Measurements from ENCODE around the gene OGDH. TPM values are rescaled to one million over a fixed set of nuclear protein-coding genes. Genes with fewer than 3 reads are reported as not detected.

Gene OGDH
- polyA plus RNA-seq, 3 donors = 41.0 to 74.1 (median 49.9) TPM

DNA sequence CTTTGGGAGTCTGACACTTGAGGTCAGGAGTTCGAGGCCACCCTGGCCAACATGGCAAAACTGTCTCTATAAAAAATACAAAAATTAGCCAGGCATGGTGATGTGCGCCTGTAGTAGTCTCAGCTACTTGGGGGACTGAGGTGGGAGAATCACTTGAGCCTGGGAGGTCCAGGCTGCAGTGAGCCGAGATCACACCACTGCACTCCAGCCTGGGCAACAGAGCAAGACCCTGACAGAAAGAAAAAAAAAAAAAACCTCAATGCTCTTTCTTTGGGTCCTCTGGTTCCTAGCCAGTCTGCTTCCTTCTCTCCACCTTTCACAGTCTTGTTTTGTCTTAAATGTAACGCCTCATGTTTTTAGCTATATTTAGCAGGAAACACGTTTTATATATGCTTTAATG, 9.4 kb downstream of the OGDH start:
- Histone ChIP-seq H3K36me3 (replicated peaks in 1 of 2; ENCODE audit: control insufficient read depth in 1 of 2, insufficient read depth in 2 of 2, low read length in 2 of 2) (peaks cover 8 to 16% of the 10 kb centered on the region in 2 donors), H3K27ac (ENCODE audit: low read depth in 1 of 2, low read length in 2 of 2) (peak overlapping the region; percentile 44 to 88), H3K4me1 (ENCODE audit: control insufficient read depth in 1 of 2, insufficient read depth in 2 of 2, low read length in 2 of 2) (peaks cover 36 to 64% of the 10 kb centered on the region in 2 donors), H2AFZ (ENCODE audit: insufficient read depth, low read depth, low read length, poor library complexity, severe bottlenecking) (no peak overlapping the region), H3K9me3 (replicated peaks in 1 of 2; ENCODE audit: control insufficient read depth in 1 of 2, insufficient read depth in 1 of 2, low read length in 2 of 2) (no peaks in the 10 kb centered on the region), H3K9ac (ENCODE audit: insufficient read depth, low read length, poor library complexity, severe bottlenecking) (no peak overlapping the region), H3K27me3 (ENCODE audit: control insufficient read depth in 2 of 2, insufficient read depth in 2 of 2, low read length in 2 of 2) (no peaks in the 10 kb centered on the region), H3K79me2 (ENCODE audit: insufficient read depth, low read length) (peaks cover 99% of the 10 kb centered on the region), H4K20me1 (ENCODE audit: insufficient read depth, low read length) (no peaks in the 10 kb centered on the region), H3K4me2 (replicated peaks; ENCODE audit: extremely low read depth, low read length, poor library complexity, severe bottlenecking) (peak overlapping the region; percentile 38), H3K4me3 (replicated peaks in 1 of 3; ENCODE audit: low read depth in 2 of 3, low read length in 3 of 3) (peak overlapping the region in 1 of 3 experiments; percentile 32)
- no peak for DNase-seq
- Mint-ChIP-seq H3K4me1 (peaks cover 66% of the 10 kb centered on the region), H3K27ac (peak overlapping the region; percentile 94 to 99 (median 96)), H3K9me3 (no peaks in the 10 kb centered on the region), H3K27me3 (ENCODE audit: low read depth in 3 of 3) (no peaks in the 10 kb centered on the region), H3K4me3 (no peak overlapping the region), H3K36me3 (peaks cover 31 to 34% of the 10 kb centered on the region in 2 donors)
- TF ChIP-seq, protein P1, sequence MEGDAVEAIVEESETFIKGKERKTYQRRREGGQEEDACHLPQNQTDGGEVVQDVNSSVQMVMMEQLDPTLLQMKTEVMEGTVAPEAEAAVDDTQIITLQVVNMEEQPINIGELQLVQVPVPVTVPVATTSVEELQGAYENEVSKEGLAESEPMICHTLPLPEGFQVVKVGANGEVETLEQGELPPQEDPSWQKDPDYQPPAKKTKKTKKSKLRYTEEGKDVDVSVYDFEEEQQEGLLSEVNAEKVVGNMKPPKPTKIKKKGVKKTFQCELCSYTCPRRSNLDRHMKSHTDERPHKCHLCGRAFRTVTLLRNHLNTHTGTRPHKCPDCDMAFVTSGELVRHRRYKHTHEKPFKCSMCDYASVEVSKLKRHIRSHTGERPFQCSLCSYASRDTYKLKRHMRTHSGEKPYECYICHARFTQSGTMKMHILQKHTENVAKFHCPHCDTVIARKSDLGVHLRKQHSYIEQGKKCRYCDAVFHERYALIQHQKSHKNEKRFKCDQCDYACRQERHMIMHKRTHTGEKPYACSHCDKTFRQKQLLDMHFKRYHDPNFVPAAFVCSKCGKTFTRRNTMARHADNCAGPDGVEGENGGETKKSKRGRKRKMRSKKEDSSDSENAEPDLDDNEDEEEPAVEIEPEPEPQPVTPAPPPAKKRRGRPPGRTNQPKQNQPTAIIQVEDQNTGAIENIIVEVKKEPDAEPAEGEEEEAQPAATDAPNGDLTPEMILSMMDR (IDR thresholded peaks at IDR 0.05) = no peak
- intact Hi-C loops (cut with micrococcal nuclease) = no loop called here
- WGBS (ENCODE audit: insufficient coverage) = 100% methylated on average over 1 of the region's 5 CpGs

DNA sequence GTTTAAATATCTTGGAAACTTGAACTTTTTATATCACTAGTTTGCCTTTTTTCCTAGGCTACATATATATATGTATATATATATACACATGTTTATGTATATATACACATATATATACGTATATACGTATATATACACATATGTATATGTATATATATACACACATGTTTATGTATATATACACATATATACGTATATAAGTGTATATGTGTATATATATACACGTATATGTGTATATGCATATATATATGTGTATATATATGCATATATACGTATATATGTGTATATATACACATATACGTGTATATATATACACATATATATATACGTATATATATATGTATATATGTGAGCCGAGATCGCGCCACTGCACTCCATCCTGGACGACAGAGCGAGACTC, 10.1 kb downstream of the OGDH start:
- no peak overlapping the region for H3K4me3 Mint-ChIP-seq

More for the DNA sequence above, 10.1 kb downstream of the OGDH start:
- DNase-seq = no peak
- Mint-ChIP-seq H3K4me1 (peaks cover 74% of the 10 kb centered on the region), H3K9me3 (peaks cover 1 to 4% (median 3%) of the 10 kb centered on the region in 7 donors), H3K27me3 (ENCODE audit: low read depth in 3 of 3) (peaks cover 0 to 1% (median 0%) of the 10 kb centered on the region in 3 donors), H3K27ac (peak overlapping the region in 2 of 7 donors; percentile 95 to 98), H3K36me3 (peaks cover 34 to 35% of the 10 kb centered on the region in 2 donors)
- Histone ChIP-seq H3K36me3 (replicated peaks in 1 of 2; ENCODE audit: control insufficient read depth in 1 of 2, insufficient read depth in 2 of 2, low read length in 2 of 2) (peaks cover 8 to 16% of the 10 kb centered on the region in 2 donors), H3K4me2 (replicated peaks; ENCODE audit: extremely low read depth, low read length, poor library complexity, severe bottlenecking) (no peak overlapping the region), H3K9ac (ENCODE audit: insufficient read depth, low read length, poor library complexity, severe bottlenecking) (no peak overlapping the region), H3K4me3 (replicated peaks in 1 of 3; ENCODE audit: low read depth in 2 of 3, low read length in 3 of 3) (no peak overlapping the region), H2AFZ (ENCODE audit: insufficient read depth, low read depth, low read length, poor library complexity, severe bottlenecking) (no peak overlapping the region), H3K4me1 (ENCODE audit: control insufficient read depth in 1 of 2, insufficient read depth in 2 of 2, low read length in 2 of 2) (peaks cover 43 to 70% of the 10 kb centered on the region in 2 donors), H3K27ac (ENCODE audit: low read depth in 1 of 2, low read length in 2 of 2) (peak overlapping the region in 1 of 2 donors; percentile 88), H3K9me3 (replicated peaks in 1 of 2; ENCODE audit: control insufficient read depth in 1 of 2, insufficient read depth in 1 of 2, low read length in 2 of 2) (peaks cover 0 to under 1% of the 10 kb centered on the region in 2 donors), H3K79me2 (ENCODE audit: insufficient read depth, low read length) (peaks cover 96% of the 10 kb centered on the region), H3K27me3 (ENCODE audit: control insufficient read depth in 2 of 2, insufficient read depth in 2 of 2, low read length in 2 of 2) (no peaks in the 10 kb centered on the region), H4K20me1 (ENCODE audit: insufficient read depth, low read length) (no peaks in the 10 kb centered on the region)
- 98% methylated on average over 5 of the region's 12 CpGs for WGBS (ENCODE audit: insufficient coverage)
- TF ChIP-seq, protein P1 (IDR thresholded peaks at IDR 0.05) = no peak
- intact Hi-C loops (cut with micrococcal nuclease) = no loop called here

Measured in CD14-positive monocyte (primary cell).